Measurements from ENCODE around the gene HLA-DRB5. TPM values are rescaled to one million over a fixed set of nuclear protein-coding genes. Genes with fewer than 3 reads are reported as not detected.

HLA-DRB5 gene
- polyA plus RNA-seq, 1 experiment: not detected

DNA sequence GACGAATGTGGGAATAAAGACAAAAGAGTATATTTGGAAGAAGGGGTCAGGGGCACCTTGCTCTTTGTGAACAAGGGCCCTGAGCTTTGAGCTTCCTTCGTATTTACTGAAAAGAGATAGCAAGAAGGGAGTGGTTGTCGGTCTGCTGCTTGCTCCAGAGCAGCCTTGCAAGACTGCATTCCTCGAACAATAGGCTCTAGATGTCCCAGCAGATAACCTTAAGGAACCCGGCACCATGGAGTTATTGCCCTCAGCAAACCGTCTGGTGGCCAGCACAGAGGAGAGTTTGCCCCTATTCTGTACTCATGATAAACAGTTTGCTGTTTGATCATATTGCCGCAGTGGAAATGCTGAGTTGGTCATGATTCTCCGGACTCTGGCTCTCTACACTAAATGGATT lies 36.9 kb upstream of the HLA-DRB5 start:
- DNase-seq (ENCODE audit: low read depth): no peak
- Histone ChIP-seq H3K27me3 (ENCODE audit: control insufficient read depth, insufficient read depth, low read length) (no peaks in the 10 kb centered on the region), H3K36me3 (ENCODE audit: control insufficient read depth, insufficient read depth, low read length) (no peaks in the 10 kb centered on the region), H3K4me3 (ENCODE audit: low read depth, low read length) (no peak overlapping the region)
- POLR2A ChIA-PET: no interaction called here
- TF ChIP-seq, protein P1, sequence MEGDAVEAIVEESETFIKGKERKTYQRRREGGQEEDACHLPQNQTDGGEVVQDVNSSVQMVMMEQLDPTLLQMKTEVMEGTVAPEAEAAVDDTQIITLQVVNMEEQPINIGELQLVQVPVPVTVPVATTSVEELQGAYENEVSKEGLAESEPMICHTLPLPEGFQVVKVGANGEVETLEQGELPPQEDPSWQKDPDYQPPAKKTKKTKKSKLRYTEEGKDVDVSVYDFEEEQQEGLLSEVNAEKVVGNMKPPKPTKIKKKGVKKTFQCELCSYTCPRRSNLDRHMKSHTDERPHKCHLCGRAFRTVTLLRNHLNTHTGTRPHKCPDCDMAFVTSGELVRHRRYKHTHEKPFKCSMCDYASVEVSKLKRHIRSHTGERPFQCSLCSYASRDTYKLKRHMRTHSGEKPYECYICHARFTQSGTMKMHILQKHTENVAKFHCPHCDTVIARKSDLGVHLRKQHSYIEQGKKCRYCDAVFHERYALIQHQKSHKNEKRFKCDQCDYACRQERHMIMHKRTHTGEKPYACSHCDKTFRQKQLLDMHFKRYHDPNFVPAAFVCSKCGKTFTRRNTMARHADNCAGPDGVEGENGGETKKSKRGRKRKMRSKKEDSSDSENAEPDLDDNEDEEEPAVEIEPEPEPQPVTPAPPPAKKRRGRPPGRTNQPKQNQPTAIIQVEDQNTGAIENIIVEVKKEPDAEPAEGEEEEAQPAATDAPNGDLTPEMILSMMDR (IDR thresholded peaks at IDR 0.05; ENCODE audit: insufficient read depth, low read depth, low read length): no peak
- CTCF ChIA-PET: no interaction called here

DNA sequence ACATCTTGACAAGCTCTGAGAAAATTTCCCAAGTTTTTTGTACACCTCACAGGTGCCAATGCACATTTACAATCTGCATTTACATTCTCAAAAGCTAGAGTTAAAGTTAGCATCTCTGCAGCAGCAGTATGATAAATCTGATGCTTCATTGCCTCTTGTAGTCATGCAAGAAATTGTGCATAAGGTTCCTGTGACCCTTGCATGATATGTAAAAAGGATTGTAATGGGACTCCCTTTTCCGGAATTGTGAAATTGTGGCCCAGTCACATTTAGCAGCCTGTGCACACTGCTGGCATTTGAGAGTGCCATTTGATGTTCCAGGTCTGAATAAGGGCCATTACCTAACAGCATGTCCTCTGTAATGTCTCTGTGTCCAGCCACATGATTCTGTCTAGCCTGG lies 35.4 kb upstream of the HLA-DRB5 start:
- H3K4me3 ChIP-seq (ENCODE audit: low read depth, low read length): no peak overlapping the region
- TF ChIP-seq, protein P1 (IDR thresholded peaks at IDR 0.05; ENCODE audit: insufficient read depth, low read depth, low read length): no peak
- H3K36me3 ChIP-seq (ENCODE audit: control insufficient read depth, insufficient read depth, low read length): no peaks in the 10 kb centered on the region
- ChIA-PET POLR2A (no interaction called here), CTCF (no interaction called here)
- H3K27me3 ChIP-seq (ENCODE audit: control insufficient read depth, insufficient read depth, low read length): no peaks in the 10 kb centered on the region
- no peak for DNase-seq (ENCODE audit: low read depth)

DNA sequence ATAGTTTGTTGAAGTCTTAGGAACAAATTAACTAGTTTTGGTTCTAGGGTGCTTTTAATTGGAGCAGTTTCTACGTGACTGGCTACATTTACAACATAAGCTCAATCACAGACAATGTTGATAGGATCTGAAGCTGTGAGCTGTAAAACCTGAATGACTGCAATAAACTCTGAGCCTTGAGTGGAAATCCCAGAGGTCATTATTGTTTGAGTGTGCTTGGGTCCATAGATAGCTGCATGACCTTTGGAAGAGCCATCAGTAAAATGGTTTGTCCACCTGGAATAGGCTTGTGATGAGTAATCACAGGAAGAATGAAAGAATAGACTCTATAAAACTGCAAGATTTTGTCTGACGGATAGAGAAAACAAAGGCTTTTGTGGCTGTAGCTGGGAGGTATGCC lies 32.9 kb upstream of the HLA-DRB5 start:
- H3K4me3 ChIP-seq (ENCODE audit: low read depth, low read length): no peak overlapping the region
- ChIA-PET POLR2A (no interaction called here), CTCF (no interaction called here)
- H3K27me3 ChIP-seq (ENCODE audit: control insufficient read depth, insufficient read depth, low read length): no peaks in the 10 kb centered on the region
- no peak for DNase-seq (ENCODE audit: low read depth)
- TF ChIP-seq, protein P1 (IDR thresholded peaks at IDR 0.05; ENCODE audit: insufficient read depth, low read depth, low read length): no peak
- H3K36me3 ChIP-seq (ENCODE audit: control insufficient read depth, insufficient read depth, low read length): no peaks in the 10 kb centered on the region

DNA sequence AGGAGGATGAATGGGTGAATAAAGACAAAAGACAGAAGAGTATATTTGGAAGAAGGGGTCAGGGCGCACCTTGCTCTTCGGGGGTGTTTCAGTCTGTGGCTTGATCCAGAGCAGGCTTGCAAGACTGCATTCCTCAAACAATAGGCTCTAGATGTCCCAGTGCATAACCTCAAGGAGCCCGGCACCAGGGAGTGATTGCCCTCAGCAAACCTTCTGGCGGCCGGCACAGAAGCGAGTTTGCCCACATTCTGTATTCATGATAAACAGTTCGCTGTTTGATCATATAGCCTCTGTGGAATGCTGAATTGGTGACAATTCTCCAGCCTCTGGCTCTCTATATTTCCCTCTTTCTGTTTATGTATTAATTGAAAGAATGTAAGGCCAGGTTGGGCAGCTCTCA lies 29.7 kb upstream of the HLA-DRB5 start:
- DNase-seq (ENCODE audit: low read depth): no peak
- Histone ChIP-seq H3K27me3 (ENCODE audit: control insufficient read depth, insufficient read depth, low read length) (no peaks in the 10 kb centered on the region), H3K4me3 (ENCODE audit: low read depth, low read length) (no peak overlapping the region), H3K36me3 (ENCODE audit: control insufficient read depth, insufficient read depth, low read length) (no peaks in the 10 kb centered on the region)
- TF ChIP-seq, protein P1 (IDR thresholded peaks at IDR 0.05; ENCODE audit: insufficient read depth, low read depth, low read length): no peak
- ChIA-PET POLR2A (no interaction called here), CTCF (no interaction called here)

DNA sequence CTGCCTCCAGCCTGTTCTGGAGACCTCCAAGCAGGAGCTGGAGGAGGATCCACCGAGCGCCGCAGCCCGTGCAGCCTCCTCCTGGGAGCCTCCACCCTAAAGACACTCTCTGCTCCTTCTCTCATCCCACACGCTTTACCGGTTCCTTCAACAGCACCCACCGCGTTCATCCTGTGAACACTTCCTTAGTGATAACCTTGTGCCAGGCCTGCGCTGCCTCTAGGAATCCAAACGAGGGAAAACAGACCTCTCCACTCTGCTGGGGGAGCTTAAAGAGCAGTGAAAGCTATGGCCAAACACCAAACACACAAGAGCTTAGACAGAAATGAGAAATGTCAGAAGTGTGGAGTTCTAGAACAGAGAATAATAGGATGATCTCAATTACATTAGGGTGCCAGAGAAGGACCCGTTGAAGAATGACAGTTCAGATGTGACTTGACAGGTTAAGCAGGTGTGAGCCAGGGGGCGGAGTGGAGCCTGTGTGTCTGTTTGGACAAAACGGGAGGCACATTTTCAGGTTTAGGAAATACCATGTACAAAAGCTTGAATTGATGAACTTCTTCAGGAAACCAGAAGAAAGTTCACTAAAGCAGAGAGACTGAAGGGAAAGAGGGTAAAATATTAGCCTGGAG lies 28.5 kb upstream of the HLA-DRB5 start:
- POLR2A ChIA-PET: no interaction called here
- TF ChIP-seq, protein P1 (IDR thresholded peaks at IDR 0.05; ENCODE audit: insufficient read depth, low read depth, low read length): no peak
- H3K4me3 ChIP-seq (ENCODE audit: low read depth, low read length): no peak overlapping the region
- CTCF ChIA-PET: no interaction called here
- H3K36me3 ChIP-seq (ENCODE audit: control insufficient read depth, insufficient read depth, low read length): no peaks in the 10 kb centered on the region
- DNase-seq (ENCODE audit: low read depth): no peak
- no peaks in the 10 kb centered on the region for H3K27me3 ChIP-seq (ENCODE audit: control insufficient read depth, insufficient read depth, low read length)

Data from BJ (cell line).